ENCODE measurements around the gene SIX5.

SIX5 gene

GRCh38 chr19:45792470-45793177 lies 23.6 kb upstream of the SIX5 start, which contains the start of gene DMWD:
TSS of gene DMWD (minus strand) at chr19:45792845. CDS start at chr19:45792756, 89 bp downstream.
- peak; percentile 99 for DNase-seq

DNA sequence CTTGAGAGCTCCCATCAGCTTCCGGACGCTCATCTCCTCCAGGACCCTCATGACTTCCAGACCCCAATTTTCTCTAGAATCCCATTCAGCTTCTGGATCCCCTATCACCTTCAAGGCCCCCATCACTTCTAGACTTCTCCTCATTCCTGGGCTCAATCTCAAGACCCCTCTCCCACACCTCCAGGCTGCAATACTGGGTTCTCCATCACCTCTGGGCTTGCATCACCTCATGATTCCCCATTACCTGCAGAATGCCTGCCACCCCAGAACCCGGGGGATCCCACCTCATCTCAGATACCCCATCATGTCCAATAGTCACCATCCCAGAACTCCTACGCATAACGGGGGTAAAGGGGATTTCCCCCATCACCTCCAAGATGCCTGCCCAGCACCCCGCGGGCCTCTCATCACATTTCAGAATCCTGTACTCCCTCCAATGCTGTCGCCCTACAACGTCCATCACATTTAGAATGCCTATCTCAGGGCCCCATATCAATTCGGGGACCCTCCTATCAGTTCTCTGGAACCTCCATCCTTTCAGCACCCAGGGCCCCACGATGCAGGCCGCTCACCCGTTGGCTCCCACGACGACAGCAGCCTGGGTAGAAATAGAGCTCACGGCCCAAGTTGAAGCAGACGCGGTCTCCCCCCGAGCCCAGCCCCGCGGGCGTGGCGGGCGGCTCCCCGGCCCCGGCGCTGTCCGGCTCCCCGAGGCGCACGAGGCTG lies 22.9 kb upstream of the SIX5 start:
- DNase-seq = no peak

DNA sequence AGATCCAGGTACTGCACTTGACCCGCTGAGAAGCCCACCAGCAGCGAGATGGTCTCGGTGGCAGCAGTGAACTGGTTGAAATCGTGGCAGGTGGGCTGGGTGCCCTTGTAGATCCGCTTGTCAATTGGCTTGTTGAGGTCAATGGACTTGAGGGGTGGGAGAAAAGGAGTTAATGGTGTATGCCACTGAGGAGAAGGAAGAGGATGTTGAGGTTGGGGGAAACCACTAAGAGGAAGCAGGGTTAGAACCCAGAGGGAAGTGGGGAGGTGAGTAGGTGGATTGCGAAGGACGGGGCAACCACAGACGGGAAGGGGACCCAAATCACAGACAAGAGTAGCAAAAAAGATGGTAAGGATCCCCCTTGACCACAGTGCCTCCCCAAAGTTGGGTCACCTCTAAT lies 21.9 kb upstream of the SIX5 start:
- DNase-seq = no peak

GRCh38 chr19:45789035-45789786 lies 20.2 kb upstream of the SIX5 start:
- no peak for DNase-seq

GRCh38 chr19:45786533-45786894 lies 17.5 kb upstream of the SIX5 start:
- no peak for DNase-seq

GRCh38 chr19:45785781-45786532 lies 16.9 kb upstream of the SIX5 start:
- no peak for DNase-seq

DNA sequence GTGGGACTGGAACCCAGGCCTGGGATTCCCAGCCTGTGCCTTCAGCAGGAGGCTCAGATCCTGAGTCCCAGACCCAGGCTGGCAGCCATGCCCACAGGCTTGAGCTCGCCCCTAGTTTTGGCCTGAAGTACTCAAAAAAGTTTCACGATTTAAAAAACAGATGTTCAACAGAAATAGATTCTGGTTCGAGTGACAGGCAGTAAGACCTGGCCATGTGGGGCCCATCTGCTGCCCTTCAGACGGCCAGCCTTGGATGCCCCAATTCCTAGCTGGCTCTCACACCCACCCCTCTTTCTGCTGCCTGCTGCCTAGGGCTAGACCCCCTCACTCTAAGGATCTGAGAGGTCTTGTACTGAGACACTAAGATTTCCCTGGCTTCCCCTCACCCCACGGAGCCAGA lies 16.0 kb upstream of the SIX5 start:
- DNase-seq = no peak

GRCh38 chr19:45784096-45784495 lies 15.0 kb upstream of the SIX5 start:
- no peak for DNase-seq

- DNase-seq = no peak
Measured at GRCh38 chr19:45782820-45783785, 14.1 kb upstream of the SIX5 start.

DNA sequence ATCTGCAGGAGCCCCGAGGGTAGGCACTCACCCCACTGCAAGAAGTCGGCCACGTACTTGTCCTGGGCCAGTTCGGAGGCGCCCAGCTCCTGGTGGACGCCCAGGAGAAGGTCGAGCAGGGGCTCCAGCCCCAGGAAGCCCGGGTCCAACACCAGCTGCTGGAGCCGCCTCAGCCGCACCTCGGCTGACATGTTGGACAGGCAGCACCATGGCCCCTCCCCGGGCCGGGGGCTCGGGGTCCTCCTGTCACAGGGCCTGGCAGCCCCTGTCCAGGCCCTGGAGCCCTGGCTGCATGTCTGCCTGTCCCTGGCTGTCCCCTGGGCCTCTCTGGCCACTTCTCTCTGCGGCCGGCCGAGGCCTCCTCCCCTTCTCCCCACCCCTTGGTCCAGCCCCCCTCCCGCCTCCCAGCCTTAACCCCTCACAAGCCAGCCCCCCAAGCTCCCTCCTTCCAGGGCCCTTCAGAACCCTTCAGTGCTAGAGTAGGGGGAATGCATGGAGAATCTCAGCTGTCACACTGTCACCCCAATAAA lies 13.2 kb upstream of the SIX5 start, which contains the start of gene DMPK:
Gene DMPK (minus strand): TSS at position 329 of the 530 bp plus-strand sequence. CDS start 138 bp downstream, at position 191.
- peak; percentile 17 for DNase-seq

- no peak for DNase-seq
Measured at GRCh38 chr19:45781214-45782161, 12.4 kb upstream of the SIX5 start.

DNA sequence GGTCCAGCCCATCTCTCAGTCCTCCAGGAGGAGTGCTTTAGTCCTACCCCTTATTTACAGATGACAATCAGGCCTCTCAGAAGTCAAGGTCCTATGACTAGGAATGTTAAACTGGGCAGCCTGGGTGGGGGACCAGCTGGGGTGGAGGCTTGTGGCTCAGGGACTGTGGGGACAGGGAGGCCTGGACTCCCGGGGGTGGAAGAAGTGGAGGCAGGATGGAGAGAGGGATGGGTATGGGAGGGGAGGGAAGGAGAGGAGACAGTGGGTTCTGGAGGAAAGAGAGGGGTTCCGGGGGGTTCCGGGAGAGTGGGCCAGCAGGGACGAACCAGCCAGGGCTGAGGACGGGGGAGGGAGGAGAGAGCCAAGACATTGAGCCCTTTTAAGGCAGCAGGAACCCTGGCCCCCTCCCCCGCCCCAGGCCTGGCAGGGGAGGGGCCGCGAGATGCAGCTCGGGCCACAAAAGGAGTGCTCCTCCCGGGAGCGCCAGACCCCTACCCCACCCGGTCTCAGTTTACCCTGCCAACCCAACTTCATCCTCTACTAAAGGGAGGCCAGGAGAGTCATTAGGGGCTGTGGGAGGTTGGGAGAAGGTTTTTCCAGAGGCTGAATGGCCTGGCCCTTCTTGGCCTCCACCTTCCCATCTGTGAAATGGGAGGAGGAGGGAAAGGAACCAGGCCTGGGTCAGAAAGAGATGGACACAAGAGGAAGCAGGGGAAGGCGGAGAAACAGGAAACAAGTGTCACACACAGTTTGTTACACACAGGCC lies 11.6 kb upstream of the SIX5 start:
- DNase-seq = no peak

DNA sequence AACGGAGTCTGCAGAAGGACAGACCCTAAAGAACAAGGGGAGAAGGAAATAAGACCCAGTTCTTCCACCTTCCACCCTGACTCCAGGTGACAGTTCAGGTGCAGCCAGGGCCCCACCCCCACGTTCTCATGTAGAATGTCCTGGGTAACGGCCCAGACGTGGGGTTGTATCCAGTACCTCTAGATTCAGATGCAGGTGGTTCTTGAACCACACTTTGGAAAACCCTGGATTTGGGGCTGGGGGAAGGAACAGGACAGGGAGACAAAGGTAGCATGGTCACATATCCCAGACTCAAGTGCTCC lies 11.0 kb upstream of the SIX5 start:
- no peak for DNase-seq

GRCh38 chr19:45779231-45780145 lies 10.4 kb upstream of the SIX5 start:
- DNase-seq = peak; percentile 90

- DNase-seq = no peak
Measured at GRCh38 chr19:45778010-45778661, 9.1 kb upstream of the SIX5 start.

GRCh38 chr19:45777395-45777961 lies 8.4 kb upstream of the SIX5 start:
- DNase-seq = no peak

GRCh38 chr19:45774765-45775164 lies 5.7 kb upstream of the SIX5 start:
- no peak for DNase-seq

DNA sequence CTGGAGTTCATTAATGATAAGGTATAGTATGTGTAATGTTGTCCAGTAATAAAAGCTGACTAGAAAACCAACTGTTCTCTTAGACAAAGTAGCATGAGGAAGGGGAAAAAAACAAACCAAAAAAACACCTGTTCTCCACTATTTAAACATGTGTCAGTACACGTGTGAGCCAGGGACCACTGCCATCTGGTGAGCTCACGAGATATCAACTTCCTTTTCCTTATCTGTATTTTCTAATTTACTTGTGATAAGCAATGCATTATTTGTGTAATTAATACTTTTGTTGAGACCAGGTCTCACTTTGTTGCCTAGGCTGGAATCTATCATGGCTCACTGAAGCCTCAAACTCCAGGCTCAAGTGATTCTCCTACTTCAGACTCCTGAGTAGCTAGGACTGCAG lies 4.3 kb upstream of the SIX5 start:
- DNase-seq = no peak

Measured in retina (tissue), 1 donor.